Tibial artery (tissue), 4 donors: ENCODE data around the gene TMEM135.
"Not testable (repeated sequence)": the region's sequence is repeated elsewhere in the genome, so short reads cannot be mapped to it uniquely, and the experiment has no call there.

Experiments
- DNase-seq, 2 donors: peaks; one replicate each; pipeline ENCODE4 v3.0.0-alpha.2; 2019
- H3K27ac ChIP-seq, 2 donors: fragments of 200-600 bp; sonication (generic) in 1 of 2; 1 replicate in 1 of 2; 2 replicates in 1 of 2; pipeline ENCODE4 v1.5.1; 2018 to 2019; ENCODE audit warnings: mild to moderate bottlenecking in 1 of 2
- H3K27me3 ChIP-seq, 2 donors: fragments of 200-600 bp; sonication (generic) in 1 of 2; one replicate each; pipeline versions ENCODE4 v1.5.1 to v1.6.0; 2016 to 2019
- H3K36me3 ChIP-seq, 3 donors: fragments of 200-600 bp; sonication (generic) in 2 of 3; one replicate each; pipeline ENCODE4 v1.5.1; 2016 to 2019; ENCODE audit warnings: mild to moderate bottlenecking in 2 of 3
- H3K4me1 ChIP-seq, 4 donors: fragments of 200-600 bp; sonication (generic) in 2 of 4; 1 replicate in 3 of 4; 2 replicates in 1 of 4; pipeline ENCODE4 v1.5.1; 2016 to 2019
- H3K4me3 ChIP-seq, 2 donors: fragments of 200-600 bp; sonication (generic) in 1 of 2; 1 replicate in 1 of 2; 2 replicates in 1 of 2; pipeline ENCODE4 v1.5.1; 2018 to 2019; ENCODE audit warnings: mild to moderate bottlenecking in 2 of 2
- H3K9me3 ChIP-seq, 3 donors: fragments of 200-600 bp; sonication (generic) in 1 of 3; one replicate each; pipeline ENCODE4 v1.5.1; 2016 to 2019
- CTCF ChIP-seq, 2 experiments: fragments of 200-600 bp in 1 of 2; fragments of 450-650 bp in 1 of 2; IDR thresholded peaks; one replicate each; pipeline ENCODE4 v1.5.1; 2017 to 2019; ENCODE audit warnings: antibody characterized with exemption in 2 of 2, mild to moderate bottlenecking in 1 of 2, moderate library complexity in 1 of 2
- intact Hi-C: fragments of 100-400 bp; cut with DNase I; formaldehyde crosslinking; loops from one replicate; pipeline ENCODE4 v1.15.0; 2023; ENCODE audit warnings: low total_unique reads

Gene TMEM135

GRCh38 chr11:87022254-87022653 is 15.5 kb upstream of the TMEM135 start:
- Histone ChIP-seq H3K27ac (no peak overlapping the region), H3K27me3 (no peaks in the 10 kb centered on the region), H3K4me3 (no peak overlapping the region), H3K36me3 (no peaks in the 10 kb centered on the region), H3K9me3 (no peaks in the 10 kb centered on the region), H3K4me1 (peaks cover 0 to 10% (median 2%) of the 10 kb centered on the region in 4 donors)
- DNase-seq, result no peak
- TF ChIP-seq CTCF (IDR thresholded peaks at IDR 0.05), result no peak
- intact Hi-C loops, result no loop called here

GRCh38 chr11:87022738-87023137 is 15.0 kb upstream of the TMEM135 start:
- intact Hi-C loops, result no loop called here
- TF ChIP-seq CTCF (IDR thresholded peaks at IDR 0.05), result no peak
- no peak overlapping the region for H3K4me3 ChIP-seq
- no peak for DNase-seq
- H3K4me1 ChIP-seq, result peaks cover 0 to 10% (median 2%) of the 10 kb centered on the region in 4 donors
- H3K36me3 ChIP-seq, result no peaks in the 10 kb centered on the region
- no peaks in the 10 kb centered on the region for H3K9me3 ChIP-seq
- H3K27me3 ChIP-seq, result no peaks in the 10 kb centered on the region
- no peak overlapping the region for H3K27ac ChIP-seq

GRCh38 chr11:87026415-87026814 is 11.3 kb upstream of the TMEM135 start:
- intact Hi-C loops, H3K9me3 ChIP-seq, H3K4me3 ChIP-seq, H3K27me3 ChIP-seq, DNase-seq, H3K4me1 ChIP-seq, H3K36me3 ChIP-seq, H3K27ac ChIP-seq: not testable (repeated sequence)

- no peaks in the 10 kb centered on the region for H3K9me3 ChIP-seq
- no peaks in the 10 kb centered on the region for H3K27me3 ChIP-seq
- intact Hi-C loops, result no loop called here
- TF ChIP-seq CTCF (IDR thresholded peaks at IDR 0.05), result no peak
- no peak overlapping the region for H3K27ac ChIP-seq
- no peak for DNase-seq
- H3K4me1 ChIP-seq, result peaks cover 0 to 4% (median 0%) of the 10 kb centered on the region in 4 donors
- H3K36me3 ChIP-seq, result no peaks in the 10 kb centered on the region
- H3K4me3 ChIP-seq, result no peak overlapping the region
Observed at GRCh38 chr11:87030458-87031054, 7.2 kb upstream of the TMEM135 start.

- intact Hi-C loops, result no loop called here
Observed at GRCh38 chr11:87031433-87032170, 6.1 kb upstream of the TMEM135 start.

More at GRCh38 chr11:87031433-87032170, 6.1 kb upstream of the TMEM135 start:
- no peak for DNase-seq
- Histone ChIP-seq H3K36me3 (no peaks in the 10 kb centered on the region), H3K9me3 (no peaks in the 10 kb centered on the region), H3K4me1 (peaks cover 0 to 8% (median 1%) of the 10 kb centered on the region in 4 donors), H3K27ac (no peak overlapping the region), H3K27me3 (no peaks in the 10 kb centered on the region), H3K4me3 (no peak overlapping the region)
- TF ChIP-seq CTCF (IDR thresholded peaks at IDR 0.05), result no peak
